GM23248 (cell line): ENCODE results near the gene VTI1A.

Experiments
- EZH2 ChIP-seq: fragments of 200-600 bp; sonication (generic); IDR thresholded peaks from 2 replicates; pipeline ENCODE4 v1.6.1; 2018; ENCODE audit warnings: antibody characterized with exemption, mild to moderate bottlenecking; ENCODE audit not compliant: insufficient read depth, poor library complexity, severe bottlenecking
- EZH2phosphoT487 ChIP-seq: fragments of 200-600 bp; sonication (generic); IDR thresholded peaks from 2 replicates; pipeline ENCODE4 v1.6.1; 2018; ENCODE audit warnings: antibody characterized with exemption, moderate library complexity, mild to moderate bottlenecking, low read depth; ENCODE audit not compliant: insufficient read depth

DNA sequence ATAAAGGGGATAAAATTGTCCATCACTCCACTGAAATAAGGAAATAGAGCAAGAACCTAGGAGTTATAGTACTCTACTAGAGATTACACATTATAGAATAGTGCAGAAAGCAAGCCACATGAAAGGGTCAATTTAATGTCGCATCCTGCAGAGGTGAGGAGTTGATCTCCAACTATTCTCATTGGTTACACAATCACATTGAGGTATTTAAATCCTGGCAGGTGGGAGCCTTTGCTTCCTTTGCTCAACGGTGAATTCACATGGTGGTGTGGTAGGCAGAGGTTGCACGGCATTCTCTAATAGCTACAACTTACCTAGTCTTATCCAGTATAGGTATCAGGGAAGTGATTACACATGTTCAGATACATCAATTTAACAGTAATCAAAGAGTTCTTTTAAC, 304.6 kb downstream of the VTI1A start:
- no peak for TF ChIP-seq EZH2
- no peak for TF ChIP-seq EZH2phosphoT487
